ENCODE measurements around the gene C16orf54.

DNA sequence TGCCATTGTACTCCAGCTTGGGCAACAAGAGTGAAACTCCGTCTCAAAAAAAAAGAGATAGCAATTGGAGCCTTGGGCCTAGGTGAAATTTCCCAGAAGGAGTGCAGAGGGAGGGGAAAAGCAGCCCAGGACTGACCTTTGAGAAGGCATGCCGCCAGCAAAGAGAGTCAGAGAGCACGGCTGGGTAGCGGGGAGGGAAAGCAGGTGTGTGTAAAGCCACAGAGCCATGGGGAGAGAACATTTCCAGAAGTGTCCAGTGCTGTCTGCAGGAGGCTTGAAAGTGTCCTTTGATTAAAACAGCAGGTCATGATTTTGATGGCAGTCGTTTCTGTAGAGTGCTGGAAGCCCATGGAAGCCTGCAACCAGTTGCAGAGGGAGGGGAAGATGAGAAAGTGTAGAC is 8.1 kb downstream of the C16orf54 start:
- TF ChIP-seq, protein P1, sequence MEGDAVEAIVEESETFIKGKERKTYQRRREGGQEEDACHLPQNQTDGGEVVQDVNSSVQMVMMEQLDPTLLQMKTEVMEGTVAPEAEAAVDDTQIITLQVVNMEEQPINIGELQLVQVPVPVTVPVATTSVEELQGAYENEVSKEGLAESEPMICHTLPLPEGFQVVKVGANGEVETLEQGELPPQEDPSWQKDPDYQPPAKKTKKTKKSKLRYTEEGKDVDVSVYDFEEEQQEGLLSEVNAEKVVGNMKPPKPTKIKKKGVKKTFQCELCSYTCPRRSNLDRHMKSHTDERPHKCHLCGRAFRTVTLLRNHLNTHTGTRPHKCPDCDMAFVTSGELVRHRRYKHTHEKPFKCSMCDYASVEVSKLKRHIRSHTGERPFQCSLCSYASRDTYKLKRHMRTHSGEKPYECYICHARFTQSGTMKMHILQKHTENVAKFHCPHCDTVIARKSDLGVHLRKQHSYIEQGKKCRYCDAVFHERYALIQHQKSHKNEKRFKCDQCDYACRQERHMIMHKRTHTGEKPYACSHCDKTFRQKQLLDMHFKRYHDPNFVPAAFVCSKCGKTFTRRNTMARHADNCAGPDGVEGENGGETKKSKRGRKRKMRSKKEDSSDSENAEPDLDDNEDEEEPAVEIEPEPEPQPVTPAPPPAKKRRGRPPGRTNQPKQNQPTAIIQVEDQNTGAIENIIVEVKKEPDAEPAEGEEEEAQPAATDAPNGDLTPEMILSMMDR (IDR thresholded peaks at IDR 0.05): no peak
- TF ChIP-seq POLR2A (IDR thresholded peaks at IDR 0.05): no peak
